ENCODE data around the gene SOCS7. TPM values are rescaled to one million over a fixed set of nuclear protein-coding genes. Genes with fewer than 3 reads are reported as not detected.

SOCS7 gene
- total and polyA plus RNA-seq, 2 experiments from 2014 or later: 5.0 to 29.2 TPM

DNA sequence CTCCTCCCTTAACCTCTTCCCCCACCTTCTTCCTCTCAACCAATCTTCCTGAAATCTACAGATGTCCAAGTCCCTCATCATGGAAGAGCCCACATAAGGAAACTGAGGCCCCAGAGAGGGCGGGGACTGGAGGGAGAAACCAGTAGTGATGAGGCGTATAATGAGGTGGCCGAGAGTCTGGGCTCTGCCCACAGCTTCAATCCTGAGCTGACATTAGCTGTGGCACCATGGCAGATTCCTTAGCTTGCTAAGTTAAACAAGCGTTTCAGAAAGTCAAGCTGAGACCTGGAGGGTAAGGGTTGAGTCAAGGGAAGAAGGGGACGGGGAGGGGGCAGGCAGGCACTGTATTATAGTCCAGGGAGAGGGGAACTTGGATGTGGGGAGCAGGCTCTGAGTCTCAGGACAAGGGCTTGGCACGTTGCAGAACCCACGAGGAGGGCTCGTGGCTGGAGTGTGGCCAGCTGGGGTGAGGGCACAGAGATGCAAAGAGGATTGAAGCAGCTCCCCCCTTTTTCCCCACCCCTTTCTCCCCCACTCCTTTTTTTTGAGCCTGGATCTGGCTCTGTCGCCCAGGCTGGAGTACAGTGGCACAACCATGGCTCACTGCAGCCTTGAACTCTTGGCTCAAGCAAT, 89.9 kb downstream of the SOCS7 start (continued):
- TF ChIP-seq, protein P1, sequence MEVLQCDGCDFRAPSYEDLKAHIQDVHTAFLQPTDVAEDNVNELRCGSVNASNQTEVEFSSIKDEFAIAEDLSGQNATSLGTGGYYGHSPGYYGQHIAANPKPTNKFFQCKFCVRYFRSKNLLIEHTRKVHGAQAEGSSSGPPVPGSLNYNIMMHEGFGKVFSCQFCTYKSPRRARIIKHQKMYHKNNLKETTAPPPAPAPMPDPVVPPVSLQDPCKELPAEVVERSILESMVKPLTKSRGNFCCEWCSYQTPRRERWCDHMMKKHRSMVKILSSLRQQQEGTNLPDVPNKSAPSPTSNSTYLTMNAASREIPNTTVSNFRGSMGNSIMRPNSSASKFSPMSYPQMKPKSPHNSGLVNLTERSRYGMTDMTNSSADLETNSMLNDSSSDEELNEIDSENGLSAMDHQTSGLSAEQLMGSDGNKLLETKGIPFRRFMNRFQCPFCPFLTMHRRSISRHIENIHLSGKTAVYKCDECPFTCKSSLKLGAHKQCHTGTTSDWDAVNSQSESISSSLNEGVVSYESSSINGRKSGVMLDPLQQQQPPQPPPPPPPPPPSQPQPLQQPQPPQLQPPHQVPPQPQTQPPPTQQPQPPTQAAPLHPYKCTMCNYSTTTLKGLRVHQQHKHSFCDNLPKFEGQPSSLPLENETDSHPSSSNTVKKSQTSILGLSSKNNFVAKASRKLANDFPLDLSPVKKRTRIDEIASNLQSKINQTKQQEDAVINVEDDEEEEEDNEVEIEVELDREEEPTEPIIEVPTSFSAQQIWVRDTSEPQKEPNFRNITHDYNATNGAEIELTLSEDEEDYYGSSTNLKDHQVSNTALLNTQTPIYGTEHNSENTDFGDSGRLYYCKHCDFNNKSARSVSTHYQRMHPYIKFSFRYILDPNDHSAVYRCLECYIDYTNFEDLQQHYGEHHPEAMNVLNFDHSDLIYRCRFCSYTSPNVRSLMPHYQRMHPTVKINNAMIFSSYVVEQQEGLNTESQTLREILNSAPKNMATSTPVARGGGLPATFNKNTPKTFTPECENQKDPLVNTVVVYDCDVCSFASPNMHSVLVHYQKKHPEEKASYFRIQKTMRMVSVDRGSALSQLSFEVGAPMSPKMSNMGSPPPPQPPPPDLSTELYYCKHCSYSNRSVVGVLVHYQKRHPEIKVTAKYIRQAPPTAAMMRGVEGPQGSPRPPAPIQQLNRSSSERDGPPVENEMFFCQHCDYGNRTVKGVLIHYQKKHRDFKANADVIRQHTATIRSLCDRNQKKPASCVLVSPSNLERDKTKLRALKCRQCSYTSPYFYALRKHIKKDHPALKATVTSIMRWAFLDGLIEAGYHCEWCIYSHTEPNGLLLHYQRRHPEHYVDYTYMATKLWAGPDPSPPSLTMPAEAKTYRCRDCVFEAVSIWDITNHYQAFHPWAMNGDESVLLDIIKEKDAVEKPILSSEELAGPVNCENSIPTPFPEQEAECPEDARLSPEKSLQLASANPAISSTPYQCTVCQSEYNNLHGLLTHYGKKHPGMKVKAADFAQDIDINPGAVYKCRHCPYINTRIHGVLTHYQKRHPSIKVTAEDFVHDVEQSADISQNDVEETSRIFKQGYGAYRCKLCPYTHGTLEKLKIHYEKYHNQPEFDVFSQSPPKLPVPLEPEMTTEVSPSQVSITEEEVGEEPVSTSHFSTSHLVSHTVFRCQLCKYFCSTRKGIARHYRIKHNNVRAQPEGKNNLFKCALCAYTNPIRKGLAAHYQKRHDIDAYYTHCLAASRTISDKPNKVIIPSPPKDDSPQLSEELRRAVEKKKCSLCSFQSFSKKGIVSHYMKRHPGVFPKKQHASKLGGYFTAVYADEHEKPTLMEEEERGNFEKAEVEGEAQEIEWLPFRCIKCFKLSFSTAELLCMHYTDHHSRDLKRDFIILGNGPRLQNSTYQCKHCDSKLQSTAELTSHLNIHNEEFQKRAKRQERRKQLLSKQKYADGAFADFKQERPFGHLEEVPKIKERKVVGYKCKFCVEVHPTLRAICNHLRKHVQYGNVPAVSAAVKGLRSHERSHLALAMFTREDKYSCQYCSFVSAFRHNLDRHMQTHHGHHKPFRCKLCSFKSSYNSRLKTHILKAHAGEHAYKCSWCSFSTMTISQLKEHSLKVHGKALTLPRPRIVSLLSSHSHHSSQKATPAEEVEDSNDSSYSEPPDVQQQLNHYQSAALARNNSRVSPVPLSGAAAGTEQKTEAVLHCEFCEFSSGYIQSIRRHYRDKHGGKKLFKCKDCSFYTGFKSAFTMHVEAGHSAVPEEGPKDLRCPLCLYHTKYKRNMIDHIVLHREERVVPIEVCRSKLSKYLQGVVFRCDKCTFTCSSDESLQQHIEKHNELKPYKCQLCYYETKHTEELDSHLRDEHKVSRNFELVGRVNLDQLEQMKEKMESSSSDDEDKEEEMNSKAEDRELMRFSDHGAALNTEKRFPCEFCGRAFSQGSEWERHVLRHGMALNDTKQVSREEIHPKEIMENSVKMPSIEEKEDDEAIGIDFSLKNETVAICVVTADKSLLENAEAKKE (CRISPR knock-in tag; IDR thresholded peaks at IDR 0.05): no peak
- TF ChIP-seq POLR2AphosphoS5 (IDR thresholded peaks at IDR 0.05; ENCODE audit: low read depth) (no peak), ZNF331 (CRISPR knock-in tag; IDR thresholded peaks at IDR 0.05; ENCODE audit: low read depth) (no peak), NANOG (IDR thresholded peaks at IDR 0.05; ENCODE audit: borderline replicate concordance) (no peak)

DNA sequence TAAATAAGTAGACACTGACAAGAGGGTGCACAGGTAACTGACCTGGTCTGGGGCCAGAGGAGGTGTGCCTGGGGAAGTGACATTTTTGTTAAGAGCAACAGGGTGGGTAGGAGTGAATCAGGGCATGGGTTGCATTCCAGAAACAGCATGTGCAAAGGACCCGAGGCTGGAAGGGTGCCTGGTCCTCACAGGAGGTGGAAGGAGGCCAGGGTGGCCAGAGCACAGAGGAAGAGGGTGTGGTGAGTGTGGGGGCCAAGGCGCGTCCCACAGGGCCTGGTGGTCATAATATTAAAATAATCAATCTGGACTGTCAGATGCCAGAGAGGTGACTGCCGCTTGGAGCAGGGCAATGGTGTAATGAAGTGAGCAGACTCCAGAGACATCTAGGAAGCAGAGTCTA, 90.9 kb downstream of the SOCS7 start:
- H3K9me3 Mint-ChIP-seq: no peaks in the 10 kb centered on the region; the same call in 2 of the 3 replicates
- peaks cover 31% of the 10 kb centered on the region for H3K36me3 Mint-ChIP-seq (ENCODE audit: low read depth)
- H2AFZ ChIP-seq: no peak overlapping the region
- TF ChIP-seq, protein P2, sequence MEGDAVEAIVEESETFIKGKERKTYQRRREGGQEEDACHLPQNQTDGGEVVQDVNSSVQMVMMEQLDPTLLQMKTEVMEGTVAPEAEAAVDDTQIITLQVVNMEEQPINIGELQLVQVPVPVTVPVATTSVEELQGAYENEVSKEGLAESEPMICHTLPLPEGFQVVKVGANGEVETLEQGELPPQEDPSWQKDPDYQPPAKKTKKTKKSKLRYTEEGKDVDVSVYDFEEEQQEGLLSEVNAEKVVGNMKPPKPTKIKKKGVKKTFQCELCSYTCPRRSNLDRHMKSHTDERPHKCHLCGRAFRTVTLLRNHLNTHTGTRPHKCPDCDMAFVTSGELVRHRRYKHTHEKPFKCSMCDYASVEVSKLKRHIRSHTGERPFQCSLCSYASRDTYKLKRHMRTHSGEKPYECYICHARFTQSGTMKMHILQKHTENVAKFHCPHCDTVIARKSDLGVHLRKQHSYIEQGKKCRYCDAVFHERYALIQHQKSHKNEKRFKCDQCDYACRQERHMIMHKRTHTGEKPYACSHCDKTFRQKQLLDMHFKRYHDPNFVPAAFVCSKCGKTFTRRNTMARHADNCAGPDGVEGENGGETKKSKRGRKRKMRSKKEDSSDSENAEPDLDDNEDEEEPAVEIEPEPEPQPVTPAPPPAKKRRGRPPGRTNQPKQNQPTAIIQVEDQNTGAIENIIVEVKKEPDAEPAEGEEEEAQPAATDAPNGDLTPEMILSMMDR (conservative IDR thresholded peaks at IDR 0.05; ENCODE audit: low read depth in 2 of 2): no peak
- TF ChIP-seq CREB1 (CRISPR knock-in tag; IDR thresholded peaks at IDR 0.05; ENCODE audit: low read depth): no peak
- TF ChIP-seq NANOG (IDR thresholded peaks at IDR 0.05; ENCODE audit: borderline replicate concordance): no peak
- peaks cover 78% of the 10 kb centered on the region for H3K79me2 ChIP-seq (replicated peaks; ENCODE audit: insufficient read depth)
- no peaks in the 10 kb centered on the region; the same call in 1 of the 2 replicates for H3K36me3 ChIP-seq (ENCODE audit: insufficient read depth)
- H3K4me3 ChIP-seq: no peak overlapping the region
- H3K9me2 ChIP-seq (ENCODE audit: insufficient read depth): no peaks in the 10 kb centered on the region
- peaks cover 23% of the 10 kb centered on the region for H3K27me3 Mint-ChIP-seq (ENCODE audit: insufficient read depth, low read depth, poor library complexity)
- peaks cover 19% of the 10 kb centered on the region for H3F3A ChIP-seq (replicated peaks; ENCODE audit: low read depth)
- peak overlapping the region; percentile 12; the same call in 1 of the 3 replicates for H3K4me3 Mint-ChIP-seq
- H3K27ac ChIP-seq (ENCODE audit: low read depth): peak overlapping the region; percentile 91; the same call in 1 of the 2 replicates
- H3K27ac Mint-ChIP-seq: peak overlapping the region; percentile 77; the same call in 1 of the 2 replicates
- no peak overlapping the region for H3K4me2 ChIP-seq
- DNase-seq (ENCODE audit: low spot score): no peak
- no peaks in the 10 kb centered on the region for H3K27me3 ChIP-seq (ENCODE audit: insufficient read depth)
- peaks cover 4% of the 10 kb centered on the region; the same call in 1 of the 2 replicates for H4K20me1 ChIP-seq (replicated peaks; ENCODE audit: insufficient read depth)
- peaks cover 60% of the 10 kb centered on the region for H3K4me1 ChIP-seq (ENCODE audit: insufficient read depth)
- peaks cover 59% of the 10 kb centered on the region for H3K4me1 Mint-ChIP-seq
- ATAC-seq: no peak
